Ovary (tissue), 3 donors: ENCODE measurements around the gene DRC1.

ENCODE experiments used
- POLR2A ChIP-seq: fragments of 450-650 bp; IDR thresholded peaks from one replicate; pipeline ENCODE4 v1.6.1; 2017; ENCODE audit warnings: antibody characterized with exemption, mild to moderate bottlenecking, moderate library complexity
- TF ChIP-seq, protein P1 (sequence below), 3 donors: fragments of 450-650 bp in 2 of 3; fragments of 200-600 bp in 1 of 3; IDR thresholded peaks; one replicate each; pipeline versions ENCODE4 v1.5.1 to v1.8.0; 2016 to 2022; ENCODE audit warnings: antibody characterized with exemption in 3 of 3, mild to moderate bottlenecking in 1 of 3
- donor health status: DM: no; HTN: no; CAD: no.

GRCh38 chr2:26423750-26424149 lies 22.0 kb downstream of the DRC1 start:
- TF ChIP-seq POLR2A, result no peak
- TF ChIP-seq, protein P1, sequence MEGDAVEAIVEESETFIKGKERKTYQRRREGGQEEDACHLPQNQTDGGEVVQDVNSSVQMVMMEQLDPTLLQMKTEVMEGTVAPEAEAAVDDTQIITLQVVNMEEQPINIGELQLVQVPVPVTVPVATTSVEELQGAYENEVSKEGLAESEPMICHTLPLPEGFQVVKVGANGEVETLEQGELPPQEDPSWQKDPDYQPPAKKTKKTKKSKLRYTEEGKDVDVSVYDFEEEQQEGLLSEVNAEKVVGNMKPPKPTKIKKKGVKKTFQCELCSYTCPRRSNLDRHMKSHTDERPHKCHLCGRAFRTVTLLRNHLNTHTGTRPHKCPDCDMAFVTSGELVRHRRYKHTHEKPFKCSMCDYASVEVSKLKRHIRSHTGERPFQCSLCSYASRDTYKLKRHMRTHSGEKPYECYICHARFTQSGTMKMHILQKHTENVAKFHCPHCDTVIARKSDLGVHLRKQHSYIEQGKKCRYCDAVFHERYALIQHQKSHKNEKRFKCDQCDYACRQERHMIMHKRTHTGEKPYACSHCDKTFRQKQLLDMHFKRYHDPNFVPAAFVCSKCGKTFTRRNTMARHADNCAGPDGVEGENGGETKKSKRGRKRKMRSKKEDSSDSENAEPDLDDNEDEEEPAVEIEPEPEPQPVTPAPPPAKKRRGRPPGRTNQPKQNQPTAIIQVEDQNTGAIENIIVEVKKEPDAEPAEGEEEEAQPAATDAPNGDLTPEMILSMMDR (IDR thresholded peaks at IDR 0.05), result no peak
